Uterus (tissue), 2 donors: ENCODE results near the gene SPATA16.

Source experiments
- POLR2A ChIP-seq, 2 donors: fragments of 450-650 bp; IDR thresholded peaks; one replicate each; pipeline ENCODE4 v1.6.1; 2016; ENCODE audit warnings: antibody characterized with exemption in 2 of 2, mild to moderate bottlenecking in 1 of 2, moderate library complexity in 1 of 2
- TF ChIP-seq, protein P1 (sequence below), 4 experiments: fragments of 200-600 bp in 2 of 4; fragments of 450-650 bp in 2 of 4; sonication (generic) in 2 of 4; IDR thresholded peaks; one replicate each; pipeline ENCODE4 v1.5.1; 2016 to 2019; ENCODE audit warnings: antibody characterized with exemption in 4 of 4, mild to moderate bottlenecking in 2 of 4, moderate library complexity in 1 of 4

DNA sequence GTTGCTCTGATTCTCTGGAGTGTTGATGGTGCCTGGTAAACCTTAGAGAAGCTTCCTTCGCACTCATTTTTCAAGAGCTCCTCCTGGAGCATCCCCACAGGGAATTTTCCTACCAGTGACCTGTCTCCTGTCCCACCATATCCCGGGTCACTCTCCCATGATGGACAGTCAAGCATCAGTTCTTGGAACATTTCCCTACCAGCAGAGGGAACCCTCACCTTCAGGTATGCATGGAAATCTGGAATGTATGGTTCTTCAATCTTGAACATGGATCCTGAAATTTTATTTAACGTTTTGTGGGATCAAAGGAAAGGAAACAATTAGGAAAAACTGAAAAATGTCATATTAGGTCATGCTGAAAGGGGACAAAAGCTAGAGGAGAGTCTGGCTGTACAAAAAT is 153.8 kb downstream of the SPATA16 start:
- no peak for TF ChIP-seq POLR2A (IDR thresholded peaks at IDR 0.05)
- TF ChIP-seq, protein P1, sequence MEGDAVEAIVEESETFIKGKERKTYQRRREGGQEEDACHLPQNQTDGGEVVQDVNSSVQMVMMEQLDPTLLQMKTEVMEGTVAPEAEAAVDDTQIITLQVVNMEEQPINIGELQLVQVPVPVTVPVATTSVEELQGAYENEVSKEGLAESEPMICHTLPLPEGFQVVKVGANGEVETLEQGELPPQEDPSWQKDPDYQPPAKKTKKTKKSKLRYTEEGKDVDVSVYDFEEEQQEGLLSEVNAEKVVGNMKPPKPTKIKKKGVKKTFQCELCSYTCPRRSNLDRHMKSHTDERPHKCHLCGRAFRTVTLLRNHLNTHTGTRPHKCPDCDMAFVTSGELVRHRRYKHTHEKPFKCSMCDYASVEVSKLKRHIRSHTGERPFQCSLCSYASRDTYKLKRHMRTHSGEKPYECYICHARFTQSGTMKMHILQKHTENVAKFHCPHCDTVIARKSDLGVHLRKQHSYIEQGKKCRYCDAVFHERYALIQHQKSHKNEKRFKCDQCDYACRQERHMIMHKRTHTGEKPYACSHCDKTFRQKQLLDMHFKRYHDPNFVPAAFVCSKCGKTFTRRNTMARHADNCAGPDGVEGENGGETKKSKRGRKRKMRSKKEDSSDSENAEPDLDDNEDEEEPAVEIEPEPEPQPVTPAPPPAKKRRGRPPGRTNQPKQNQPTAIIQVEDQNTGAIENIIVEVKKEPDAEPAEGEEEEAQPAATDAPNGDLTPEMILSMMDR (IDR thresholded peaks at IDR 0.05), result no peak
